HG03439 (cell line): Measurements from ENCODE around the gene ZNF454.

Source experiments
- ATAC-seq: cut with Tn5 transposase; IDR thresholded peaks from one replicate; pipeline ENCODE4 v1.9.1; 2021; ENCODE audit warnings: mild to moderate bottlenecking, moderate library complexity; ENCODE audit not compliant: unreplicated experiment

The ZNF454 gene

GRCh38 chr5:178940569-178941360 lies at the start of gene ZNF454:
Gene ZNF454 (plus strand): TSS chr5:178941198. CDS start chr5:178942792, 1,594 bp downstream.
- no peak for ATAC-seq

DNA sequence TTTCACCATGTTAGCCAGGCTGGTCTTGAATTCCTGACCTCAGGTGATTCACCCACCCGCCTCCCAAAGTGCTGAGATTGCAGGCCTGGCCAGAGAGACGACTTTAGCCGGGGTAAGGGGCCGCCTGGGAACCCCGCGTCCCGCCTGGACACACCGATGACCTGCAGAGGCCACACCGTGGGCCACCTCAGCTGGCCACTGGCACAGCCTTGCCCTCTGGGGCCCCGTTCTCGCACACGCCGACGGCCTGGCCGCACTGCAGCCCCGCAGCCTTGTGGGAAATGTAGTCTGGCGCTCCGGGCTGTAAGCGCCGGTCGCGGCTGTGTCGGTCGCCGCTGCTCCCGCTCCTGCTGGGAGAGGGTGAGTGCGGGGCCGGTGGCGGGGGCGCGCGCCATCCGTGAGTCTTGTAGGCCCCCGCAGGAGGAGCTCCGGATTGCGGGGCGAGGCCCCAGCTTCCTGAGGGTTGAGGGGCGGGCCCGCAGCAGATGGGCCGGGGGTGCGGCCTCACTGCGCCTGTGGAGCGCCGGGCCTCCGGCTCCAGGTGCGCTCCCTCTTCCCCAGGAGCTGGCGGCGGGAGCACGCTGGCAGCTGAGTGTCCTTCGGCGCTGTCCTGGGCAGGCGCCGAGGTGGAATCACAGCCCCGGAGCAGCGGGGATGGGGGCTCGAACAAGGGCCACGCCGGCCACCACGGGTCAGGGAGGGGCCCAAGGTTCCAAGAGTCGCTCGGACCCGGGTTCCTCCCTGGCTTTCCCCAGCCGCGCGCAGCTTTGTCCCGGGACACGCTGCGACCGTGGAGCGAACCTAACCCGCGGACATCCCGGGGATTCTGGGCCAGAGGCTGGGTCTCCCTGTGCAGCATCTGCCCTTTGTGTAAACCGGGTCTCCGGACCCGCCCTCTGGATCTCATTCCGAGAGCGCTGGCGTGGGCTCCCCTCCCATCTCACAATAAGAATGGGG lies 45.1 kb upstream of the ZNF454 start, which contains the start of gene ZFP2:
Gene ZFP2 (plus strand): TSS at position 299 of the 957 bp plus-strand sequence. CDS start 35,401 bp downstream, outside the sequence.
- ATAC-seq = no peak

GRCh38 chr5:178899289-178899688 lies 41.7 kb upstream of the ZNF454 start:
- ATAC-seq = no peak

GRCh38 chr5:178902849-178903248 lies 38.1 kb upstream of the ZNF454 start:
- ATAC-seq = no peak

DNA sequence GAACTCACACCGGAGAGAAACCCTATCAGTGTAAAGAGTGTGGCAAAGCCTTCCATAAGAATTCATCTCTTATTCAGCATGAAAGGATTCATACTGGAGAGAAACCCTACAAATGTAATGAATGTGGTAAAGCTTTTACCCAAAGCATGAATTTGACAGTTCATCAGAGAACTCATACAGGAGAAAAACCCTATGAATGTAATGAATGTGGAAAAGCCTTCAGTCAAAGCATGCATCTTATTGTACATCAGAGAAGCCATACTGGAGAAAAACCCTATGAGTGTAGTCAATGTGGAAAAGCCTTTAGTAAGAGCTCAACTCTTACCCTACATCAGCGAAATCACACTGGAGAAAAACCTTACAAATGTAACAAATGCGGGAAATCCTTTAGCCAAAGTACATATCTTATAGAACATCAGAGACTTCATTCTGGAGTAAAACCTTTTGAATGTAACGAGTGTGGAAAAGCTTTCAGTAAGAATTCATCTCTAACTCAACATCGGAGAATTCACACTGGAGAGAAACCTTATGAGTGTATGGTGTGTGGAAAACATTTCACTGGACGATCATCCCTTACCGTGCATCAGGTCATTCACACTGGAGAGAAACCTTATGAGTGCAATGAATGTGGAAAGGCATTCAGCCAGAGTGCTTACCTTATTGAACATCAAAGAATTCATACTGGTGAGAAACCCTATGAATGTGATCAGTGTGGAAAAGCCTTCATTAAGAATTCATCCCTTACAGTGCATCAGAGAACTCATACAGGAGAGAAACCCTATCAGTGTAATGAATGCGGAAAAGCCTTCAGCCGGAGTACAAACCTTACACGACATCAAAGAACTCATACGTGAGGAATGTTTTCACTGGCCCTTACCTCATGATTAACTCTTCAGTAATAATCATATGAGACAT lies 8.9 kb upstream of the ZNF454 start:
- ATAC-seq = no peak

GRCh38 chr5:178941361-178941760 lies 363 bp downstream of the ZNF454 start:
- no peak for ATAC-seq

GRCh38 chr5:178965465-178966055 lies 24.6 kb downstream of the ZNF454 start:
- ATAC-seq = no peak

GRCh38 chr5:178981381-178981780 lies 40.4 kb downstream of the ZNF454 start:
- no peak for ATAC-seq

GRCh38 chr5:178982941-178983340 lies 41.9 kb downstream of the ZNF454 start:
- ATAC-seq = no peak

GRCh38 chr5:178983728-178984127 lies 42.7 kb downstream of the ZNF454 start:
- ATAC-seq = no peak

- no peak for ATAC-seq
Observed at GRCh38 chr5:178984145-178985072, 43.4 kb downstream of the ZNF454 start.

- no peak for ATAC-seq
Observed at GRCh38 chr5:178986326-178986960, 45.4 kb downstream of the ZNF454 start.

DNA sequence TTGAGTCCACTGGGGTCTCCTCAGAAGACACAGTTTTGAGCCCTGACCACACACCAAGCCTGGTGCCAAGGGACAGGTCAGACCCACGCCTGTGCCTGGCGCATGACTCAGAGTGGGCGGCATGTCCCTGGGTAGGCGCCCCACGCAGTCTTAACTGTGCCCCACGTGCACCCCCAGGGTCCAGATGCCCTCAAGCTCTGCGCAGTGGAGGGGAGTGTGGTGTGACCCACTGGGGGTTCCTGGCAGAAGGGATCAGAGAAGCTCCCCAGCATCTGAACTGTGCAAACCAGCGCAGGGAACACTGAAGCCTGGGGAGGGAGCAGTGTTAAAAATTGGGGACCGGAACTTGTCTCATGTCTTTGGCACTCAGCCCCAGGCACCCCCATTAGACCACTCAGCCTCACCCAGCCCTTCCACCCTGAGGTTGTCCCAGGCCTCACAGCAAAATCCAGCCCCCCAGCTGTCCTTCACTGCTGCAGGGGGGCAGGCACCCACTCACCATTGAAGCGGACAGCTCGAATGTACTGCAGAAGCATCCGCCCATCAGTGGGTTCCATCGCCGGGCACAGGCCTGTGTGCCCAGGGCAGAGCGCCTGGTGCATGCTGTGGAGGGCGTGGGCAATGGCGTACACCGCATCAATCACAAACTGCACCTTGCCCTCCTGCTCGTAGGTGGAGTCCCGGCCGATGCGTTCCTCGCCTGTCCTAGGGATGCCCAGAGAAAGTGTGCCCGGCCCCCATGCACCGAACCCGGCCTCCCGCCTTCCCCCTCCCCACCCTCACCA lies 47.6 kb downstream of the ZNF454 start:
- no peak for ATAC-seq

- no peak for ATAC-seq
Observed at GRCh38 chr5:178989311-178989710, 48.3 kb downstream of the ZNF454 start.

DNA sequence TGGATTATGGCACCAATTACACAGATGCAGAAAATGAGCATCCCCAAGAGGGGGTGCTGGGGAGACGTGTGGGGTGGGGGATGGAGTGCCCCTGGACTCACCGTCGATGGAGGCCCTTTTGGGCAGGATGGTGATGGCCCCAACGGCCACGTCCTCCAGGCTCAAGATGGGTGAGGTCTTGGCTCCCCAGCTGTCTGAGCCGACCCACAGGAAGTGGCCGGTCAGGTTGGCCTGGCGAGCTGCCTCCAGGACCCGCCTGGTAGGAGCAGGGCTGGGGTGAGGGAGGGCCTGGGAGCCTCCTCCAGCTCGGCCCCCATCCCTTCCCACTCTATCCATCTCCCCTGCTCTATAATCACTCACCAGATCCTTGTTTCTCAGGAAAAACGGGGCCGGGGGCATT lies 49.5 kb downstream of the ZNF454 start:
- ATAC-seq = no peak

GRCh38 chr5:178991190-178992145 lies 50.5 kb downstream of the ZNF454 start:
- no peak for ATAC-seq
